HG03521 (cell line): ENCODE results near the gene CFD.

Source experiments
- ATAC-seq: cut with Tn5 transposase; IDR thresholded peaks from one replicate; pipeline ENCODE4 v1.9.1; 2021; ENCODE audit warnings: mild to moderate bottlenecking, moderate library complexity; ENCODE audit not compliant: unreplicated experiment

The CFD gene

DNA sequence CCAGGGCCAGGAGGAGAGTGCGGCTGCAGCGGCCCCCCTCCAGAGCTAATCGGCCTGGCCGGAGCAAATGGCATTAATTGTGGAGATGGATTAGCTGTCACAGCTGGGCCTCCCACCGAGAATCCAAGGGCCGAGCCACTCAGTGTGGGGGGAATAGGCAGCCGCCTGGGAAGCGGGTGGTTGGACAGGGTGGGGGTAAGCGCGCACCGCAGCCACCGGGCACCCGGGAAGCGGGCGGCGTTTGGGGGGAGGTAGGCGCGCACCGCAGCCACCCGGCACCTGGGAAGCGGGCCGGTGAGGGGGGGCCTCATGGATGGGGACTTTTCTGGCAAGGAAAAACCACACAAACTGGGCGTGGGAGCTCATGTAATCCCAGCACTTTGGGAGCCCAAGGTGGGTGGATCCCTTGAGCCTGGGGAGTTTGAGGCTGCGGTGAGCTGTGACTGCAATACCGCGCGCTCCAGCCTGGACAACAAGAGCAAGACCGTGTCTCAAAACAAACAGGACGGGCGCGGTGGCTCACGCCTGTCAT is 43.9 kb downstream of the CFD start:
- no peak for ATAC-seq

DNA sequence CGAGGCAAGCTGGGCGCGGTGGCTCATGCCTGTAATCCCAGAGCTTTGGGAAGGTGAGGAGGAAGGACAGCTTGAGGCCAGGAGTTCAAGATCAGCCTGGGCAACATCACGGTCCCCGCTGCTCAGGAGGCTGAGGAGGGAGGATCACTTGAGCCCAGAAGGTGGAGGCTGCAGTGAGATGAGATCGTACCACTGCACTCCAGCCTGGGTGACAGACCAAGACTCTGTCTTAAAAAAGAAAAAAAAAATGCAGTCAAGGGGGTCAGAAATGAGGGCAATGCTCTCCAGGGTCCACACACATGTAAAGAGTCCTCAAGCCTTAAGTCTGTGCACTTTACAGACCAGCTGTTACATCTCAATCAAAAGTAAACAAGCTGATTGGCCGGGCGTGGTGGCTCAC is 45.1 kb downstream of the CFD start:
- no peak for ATAC-seq

DNA sequence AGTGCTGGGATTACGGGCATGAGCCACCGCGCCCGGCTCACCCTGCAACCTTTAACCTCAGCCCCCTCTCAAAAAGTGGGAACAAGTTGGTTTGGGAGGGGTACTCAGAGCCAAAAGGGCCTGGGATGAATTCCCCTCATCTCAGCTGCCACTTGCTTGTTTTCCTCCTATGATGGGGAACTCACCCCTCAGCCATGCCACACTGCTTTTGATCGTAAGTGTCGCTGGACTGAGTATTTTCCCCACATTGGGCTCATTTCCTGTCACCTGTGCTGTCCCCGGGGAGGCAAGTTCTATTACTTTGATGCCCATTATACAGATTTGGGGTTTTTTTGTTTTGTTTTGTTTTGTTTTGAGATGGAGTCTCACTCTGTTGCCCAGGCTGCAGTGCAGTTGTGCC is 47.0 kb downstream of the CFD start:
- no peak for ATAC-seq

DNA sequence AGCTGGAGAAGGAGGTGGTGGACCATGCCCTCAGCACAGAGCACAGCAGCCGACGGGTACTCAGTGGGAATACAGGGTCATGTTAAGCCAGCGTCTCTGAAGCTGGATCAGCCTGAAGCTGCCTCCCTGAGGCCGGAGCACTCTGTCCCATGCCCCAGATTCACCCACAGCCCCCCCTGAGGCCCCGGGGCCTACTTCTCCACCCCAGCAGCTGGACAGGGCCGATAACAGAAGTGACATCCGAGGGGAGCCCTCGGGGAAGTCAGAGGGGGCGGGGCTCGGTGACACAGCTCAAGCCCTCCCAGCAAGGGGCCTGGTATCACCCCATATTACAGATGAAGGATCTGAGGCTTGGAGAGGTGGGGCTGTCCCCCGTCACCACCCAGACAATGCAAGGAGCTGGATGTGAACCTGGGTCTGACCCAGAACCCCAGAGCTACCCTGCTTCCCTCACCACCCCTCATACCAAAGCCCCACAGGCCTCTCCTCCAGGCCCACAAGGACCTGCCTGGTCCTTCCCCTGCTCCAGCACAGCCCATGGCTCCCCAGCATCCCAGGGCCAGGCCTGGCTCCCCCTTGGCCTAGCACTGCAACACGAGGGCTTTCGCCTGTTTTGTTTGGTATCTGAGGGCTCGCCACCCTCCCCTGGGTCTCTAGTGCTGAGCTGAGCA is 47.9 kb downstream of the CFD start:
- ATAC-seq = no peak

DNA sequence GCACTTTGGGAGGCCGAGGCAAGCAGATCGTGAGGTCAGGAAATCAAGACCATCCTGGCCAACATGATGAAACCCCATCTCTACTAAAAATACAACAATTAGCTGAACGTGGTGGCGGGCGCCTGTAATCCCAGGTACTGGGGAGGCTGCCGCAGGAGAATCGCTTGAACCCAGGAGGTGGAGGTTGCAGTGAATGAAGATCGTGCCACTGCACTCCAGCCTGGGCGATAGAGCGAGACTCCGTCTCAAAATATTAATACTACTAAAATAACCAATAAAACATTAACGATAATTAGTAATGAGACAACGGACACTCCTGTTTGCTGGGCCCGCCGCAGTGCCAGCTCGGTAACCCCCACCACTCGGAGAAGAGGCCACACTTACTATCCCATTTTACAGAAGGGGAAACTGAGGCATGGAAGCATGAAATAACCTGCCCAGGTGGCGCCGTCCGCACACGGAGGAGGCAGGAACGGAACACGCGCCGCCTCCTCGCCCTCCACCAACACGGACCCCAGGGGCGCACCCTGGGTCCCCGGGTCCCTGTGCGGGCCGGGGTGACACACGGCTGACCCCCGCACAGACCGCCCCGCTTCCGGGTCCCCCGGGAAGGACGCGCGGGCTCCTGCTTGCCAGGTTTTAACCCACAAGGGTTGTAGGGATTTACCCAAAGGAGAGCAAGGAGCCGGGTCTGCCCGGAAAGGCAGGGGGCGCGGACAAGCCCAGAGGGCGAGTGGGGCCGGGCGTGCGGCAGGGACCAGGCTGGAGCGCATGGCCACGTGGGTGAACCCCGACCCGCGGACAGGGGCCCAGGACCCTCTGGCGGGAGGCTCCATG is 52.0 kb downstream of the CFD start:
- ATAC-seq = no peak

DNA sequence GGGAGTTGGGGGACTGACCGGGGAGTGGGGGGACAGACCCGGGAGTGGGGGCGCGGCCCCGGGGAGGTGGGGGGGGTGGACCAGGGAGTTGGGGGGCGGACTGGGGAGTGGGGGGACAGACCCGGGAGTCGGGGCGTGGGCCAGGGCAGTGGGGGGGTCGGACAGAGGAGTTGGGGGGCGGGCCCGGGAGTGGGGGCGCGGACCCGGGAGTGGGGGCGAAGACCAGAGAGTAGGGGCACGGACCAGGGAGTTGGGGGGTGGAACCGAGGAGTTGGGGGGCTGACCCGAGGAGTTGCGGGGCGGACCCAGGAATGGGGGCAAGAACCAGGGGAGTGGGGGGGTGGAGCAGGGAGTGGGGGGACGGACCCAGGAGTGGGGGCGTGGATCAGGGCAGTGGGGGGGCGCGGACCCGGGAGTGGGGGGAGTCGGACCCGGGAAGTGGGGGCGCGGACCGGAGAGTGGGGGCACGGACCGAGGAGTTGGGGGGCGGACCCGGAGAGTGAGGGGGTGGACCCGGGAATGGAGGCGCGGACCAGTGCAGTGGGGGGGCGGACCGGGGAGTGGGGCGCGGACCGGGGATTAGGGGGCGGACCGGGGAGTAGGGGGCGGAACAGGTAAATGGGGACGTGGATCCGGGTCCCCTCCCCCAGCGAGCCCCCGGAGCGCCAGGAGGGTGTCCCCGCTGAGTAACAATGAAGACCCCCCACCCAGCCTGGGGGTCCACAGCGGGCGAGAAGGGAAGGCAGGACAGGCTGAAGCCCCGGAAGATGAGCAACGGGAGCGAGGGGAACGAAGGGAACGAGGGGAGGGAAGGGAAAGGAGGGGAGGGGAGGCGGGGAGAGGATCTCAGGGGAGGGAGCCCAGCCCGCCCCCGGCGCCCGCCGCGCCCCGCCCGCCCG is 53.0 kb downstream of the CFD start:
- ATAC-seq = no peak
